WTC11 (cell line): ENCODE results near the gene OGFR.

ENCODE experiments used
- NR1H2 ChIP-seq: sonication (generic); formaldehyde crosslinking; IDR thresholded peaks from 2 replicates; pipeline ENCODE4 v1.9.0; 2021; ENCODE audit warnings: mild to moderate bottlenecking, moderate library complexity, missing genetic modification reagents
- NR3C1 ChIP-seq: sonication (generic); formaldehyde crosslinking; conservative IDR thresholded peaks from 2 replicates; pipeline ENCODE4 v1.8.1; 2023; ENCODE audit warnings: low read depth, mild to moderate bottlenecking, missing genetic modification reagents
- SP1 ChIP-seq: sonication (generic); formaldehyde crosslinking; conservative IDR thresholded peaks from 2 replicates; pipeline ENCODE4 v1.8.1; 2022; ENCODE audit warnings: missing genetic modification reagents

DNA sequence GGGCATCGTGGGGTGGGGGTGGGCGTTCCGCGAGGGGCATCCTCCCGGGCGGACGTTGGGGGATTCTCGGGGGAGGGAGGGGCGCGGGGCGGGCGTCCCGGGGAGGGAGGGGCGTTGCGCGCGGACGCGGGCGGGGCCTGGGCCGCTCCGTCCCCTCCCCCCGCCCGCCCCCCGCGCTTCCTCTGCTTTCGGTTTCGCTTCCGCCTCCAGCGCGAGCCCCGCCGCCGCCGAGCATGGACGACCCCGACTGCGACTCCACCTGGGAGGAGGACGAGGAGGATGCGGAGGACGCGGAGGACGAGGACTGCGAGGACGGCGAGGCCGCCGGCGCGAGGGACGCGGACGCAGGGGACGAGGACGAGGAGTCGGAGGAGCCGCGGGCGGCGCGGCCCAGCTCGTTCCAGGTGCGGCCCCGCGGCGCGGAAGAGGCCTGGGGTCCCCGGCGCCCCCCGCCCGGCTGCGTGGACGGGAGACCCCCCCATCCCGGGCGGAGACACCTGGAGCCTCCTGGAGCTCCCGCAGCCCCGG is at the start of gene OGFR:
- TF ChIP-seq NR3C1 (CRISPR knock-in tag) = no peak
- TF ChIP-seq NR1H2 (CRISPR knock-in tag) = no peak
- no peak for TF ChIP-seq SP1 (CRISPR knock-in tag)
